ENCODE results near the gene CDH23. TPM values are rescaled to one million over a fixed set of nuclear protein-coding genes. Genes with fewer than 3 reads are reported as not detected.

The CDH23 gene
- total RNA-seq, 1 donor from 2014 or later = 5.1 TPM

- no peak for DNase-seq (ENCODE audit: low spot score)
Measured at GRCh38 chr10:71423250-71423649, 26.5 kb downstream of the CDH23 start.

GRCh38 chr10:71423901-71424300 is 27.2 kb downstream of the CDH23 start:
- no peak for DNase-seq (ENCODE audit: low spot score)

GRCh38 chr10:71424496-71425194 is 27.9 kb downstream of the CDH23 start:
- DNase-seq (ENCODE audit: low spot score) = no peak

- no peak for DNase-seq (ENCODE audit: low spot score)
Measured at GRCh38 chr10:71426058-71426605, 29.4 kb downstream of the CDH23 start.

- no peak for DNase-seq (ENCODE audit: low spot score)
Measured at GRCh38 chr10:71427246-71427645, 30.5 kb downstream of the CDH23 start.

- no peak for DNase-seq (ENCODE audit: low spot score)
Measured at GRCh38 chr10:71429304-71429703, 32.6 kb downstream of the CDH23 start.

- DNase-seq (ENCODE audit: low spot score) = no peak
Measured at GRCh38 chr10:71429929-71430328, 33.2 kb downstream of the CDH23 start.

GRCh38 chr10:71431239-71432100 is 34.8 kb downstream of the CDH23 start:
- DNase-seq (ENCODE audit: low spot score) = no peak

GRCh38 chr10:71432101-71432905 is 35.6 kb downstream of the CDH23 start:
- no peak for DNase-seq (ENCODE audit: low spot score)

GRCh38 chr10:71432956-71433767 is 36.4 kb downstream of the CDH23 start:
- no peak for DNase-seq (ENCODE audit: low spot score)

- no peak for DNase-seq (ENCODE audit: low spot score)
Measured at GRCh38 chr10:71433768-71434744, 37.3 kb downstream of the CDH23 start.

GRCh38 chr10:71434760-71435394 is 38.2 kb downstream of the CDH23 start:
- no peak for DNase-seq (ENCODE audit: low spot score)

GRCh38 chr10:71435571-71436267 is 39.0 kb downstream of the CDH23 start:
- no peak for DNase-seq (ENCODE audit: low spot score)

- DNase-seq (ENCODE audit: low spot score) = no peak
Measured at GRCh38 chr10:71436268-71437125, 39.8 kb downstream of the CDH23 start.

GRCh38 chr10:71437537-71438092 is 40.9 kb downstream of the CDH23 start:
- no peak for DNase-seq (ENCODE audit: low spot score)

GRCh38 chr10:71438761-71439160 is 42.0 kb downstream of the CDH23 start:
- no peak for DNase-seq (ENCODE audit: low spot score)

- DNase-seq (ENCODE audit: low spot score) = no peak
Measured at GRCh38 chr10:71439670-71440425, 43.1 kb downstream of the CDH23 start.

Measured in mucosa of gallbladder (tissue), 1 donor.